K562 (cell line): Measurements from ENCODE around the gene CRLF2. TPM values are rescaled to one million over a fixed set of nuclear protein-coding genes. Genes with fewer than 3 reads are reported as not detected.

Experiments
- BDP1 ChIP-seq: IDR thresholded peaks from 3 replicates; pipeline ENCODE4 v1.6.1; 2011; ENCODE audit not compliant: insufficient read length, insufficient read depth
- CBX3 ChIP-seq, 2 experiments: IDR thresholded peaks; 1 replicate in 1 of 2; 2 replicates in 1 of 2; pipeline ENCODE4 v1.6.1; 2012; ENCODE audit warnings: inconsistent platforms in 2 of 2, low read length in 2 of 2, borderline replicate concordance in 1 of 2, control low read depth in 1 of 2
- ELF1 ChIP-seq: fragments of 200-800 bp; sonication (Bioruptor generic); IDR thresholded peaks from 2 replicates; pipeline ENCODE4 v1.6.1; 2016; ENCODE audit warnings: missing genetic modification characterization, missing compliant biosample characterization
- HMG20B ChIP-seq: fragments of 250-450 bp; sonication (Bioruptor Pico); IDR thresholded peaks from 2 replicates; pipeline ENCODE4 v1.5.0; 2021; ENCODE audit warnings: mild to moderate bottlenecking
- KDM1A ChIP-seq, 2 experiments: fragments of 450-650 bp; IDR thresholded peaks; 2 replicates each; pipeline ENCODE4 v1.6.1; 2016; ENCODE audit warnings: mild to moderate bottlenecking in 2 of 2
- MECOM ChIP-seq: fragments of 250-450 bp; sonication (Bioruptor Pico); IDR thresholded peaks from 2 replicates; pipeline ENCODE4 v1.8.0; 2022; ENCODE audit warnings: inconsistent platforms
- NUFIP1 ChIP-seq: fragments of 450-650 bp; IDR thresholded peaks from 2 replicates; pipeline ENCODE4 v1.6.1; 2018; ENCODE audit not compliant: partially characterized antibody
- SRF ChIP-seq, 2 experiments: fragments of 250-450, 450-650 bp in 1 of 2; sonication (Bioruptor Pico) in 1 of 2; sonication (generic) in 1 of 2; formaldehyde crosslinking; IDR thresholded peaks; 2 replicates each; pipeline versions ENCODE4 v1.5.0 to v1.5.1; 2020 to 2022; ENCODE audit warnings: mild to moderate bottlenecking in 1 of 2, missing genetic modification reagents in 1 of 2
- SRSF9 ChIP-seq: fragments of 200-400 bp; formaldehyde crosslinking; IDR thresholded peaks from 2 replicates; pipeline ENCODE4 v1.6.1; 2017; ENCODE audit warnings: low read depth, low read length, borderline replicate concordance
- XRCC4 ChIP-seq: IDR thresholded peaks from one replicate; pipeline ENCODE4 v1.6.1; 2011; ENCODE audit not compliant: insufficient read depth, insufficient read length; ENCODE audit errors: extremely low read depth
- ZBED1 ChIP-seq: IDR thresholded peaks from 2 replicates; pipeline ENCODE4 v1.6.1; 2014
- ZNF778 ChIP-seq: fragments of 450-650 bp; formaldehyde crosslinking; IDR thresholded peaks from 2 replicates; pipeline ENCODE4 v1.4.0; 2020; ENCODE audit warnings: mild to moderate bottlenecking, moderate library complexity
- polyA plus RNA-seq, 8 experiments: library from polyadenylated mRNA; depleted of rRNA in 4 of 8; stranded (reverse) in 5 of 8; unstranded in 3 of 8; fragments of >200 nt; fragmentation: Nextera tagmentation in 2 of 8; fragmentation: Illumina TruSeq in 1 of 8; extraction: Ambion mirVana in 2 of 8; extraction: Trizol in 1 of 8; gene quantifications; 2 replicates each; pipeline versions ENCODE4 v1.2.1 to v1.2.3, GENCODE V29; 2011 to 2014; ENCODE audit warnings: inconsistent platforms in 1 of 8, missing spikeins in 1 of 8
- total RNA-seq, 7 experiments: library from RNA; depleted of rRNA in 6 of 7; stranded (reverse); fragments of >200 nt in 6 of 7; fragmentation: Illumina TruSeq in 2 of 7; extraction: Trizol in 2 of 7; gene quantifications; 2 replicates each; pipeline versions ENCODE4 v1.2.1 to v1.2.3, GENCODE V29; 2011 to 2021; ENCODE audit warnings: low replicate concordance in 1 of 7
- TF ChIP-seq, protein P1 (sequence below): fragments of 450-650 bp; IDR thresholded peaks from 2 replicates; pipeline ENCODE4 v1.6.1; 2016; ENCODE audit warnings: low read depth, mild to moderate bottlenecking, moderate library complexity
- TF ChIP-seq, protein P2 (sequence below): sonication (generic); formaldehyde crosslinking; IDR thresholded peaks from 2 replicates; pipeline ENCODE4 v1.8.0; 2022; ENCODE audit warnings: mild to moderate bottlenecking, missing genetic modification reagents
- TF ChIP-seq, protein P3 (sequence below): fragments of 200-800 bp; sonication (Bioruptor generic); IDR thresholded peaks from 2 replicates; pipeline ENCODE4 v1.6.1; 2017; ENCODE audit warnings: missing genetic modification characterization, missing compliant biosample characterization
- TF ChIP-seq, protein P4 (sequence below): fragments of 150-350 bp; IDR thresholded peaks from 2 replicates; pipeline ENCODE4 v1.6.1; 2014; ENCODE audit warnings: low read depth, mild to moderate bottlenecking, low read length, borderline replicate concordance
- TF ChIP-seq, protein P5 (sequence below): fragments of 250-450 bp; sonication (Bioruptor Pico); IDR thresholded peaks from 2 replicates; pipeline ENCODE4 v1.8.0; 2021; ENCODE audit warnings: moderate library complexity, mild to moderate bottlenecking, inconsistent platforms

Gene CRLF2
- total and polyA plus RNA-seq, 9 of the 15 experiments (the other 6 are each of a cell fraction or from before 2014, with no cell fraction given): not detected

DNA sequence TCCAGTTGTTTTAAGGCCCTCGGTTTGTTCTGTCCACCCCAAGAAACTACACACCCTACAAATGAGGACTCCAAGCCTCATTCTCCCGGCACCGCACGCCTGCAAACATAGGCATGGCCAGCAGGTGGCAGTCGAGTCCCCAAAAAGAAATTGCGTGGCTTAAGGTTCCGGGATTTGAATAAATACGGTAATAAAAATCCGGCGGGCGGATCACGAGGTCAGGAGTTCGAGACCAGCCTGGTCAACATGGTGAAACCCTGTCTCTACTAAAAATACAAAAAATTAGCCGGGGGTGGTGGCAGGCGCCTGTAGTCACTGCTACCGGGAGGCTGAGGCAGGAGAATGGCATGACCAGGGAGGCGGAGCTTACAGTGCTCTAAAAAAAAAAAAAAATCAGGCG is 34.4 kb upstream of the CRLF2 start (continued):
- TF ChIP-seq CBX3 (IDR thresholded peaks at IDR 0.05; ENCODE audit: borderline replicate concordance in 1 of 2, low read length in 2 of 2) (0 out of 3 replicates have a peak, but pooled peaks of 1 of the 2 experiments have one; percentile 38), NUFIP1 (no peak), KDM1A (IDR thresholded peaks at IDR 0.05) (0 out of 4 replicates have a peak, but pooled peaks of 1 of the 2 experiments have one; percentile 18), ELF1 (tag) (no peak), BDP1 (no peak), ZBED1 (no peak), HMG20B (CRISPR knock-in tag) (no peak), SRSF9 (no peak), ZNF778 (CRISPR knock-in tag) (no peak), SRF (CRISPR knock-in tag; IDR thresholded peaks at IDR 0.05) (no peak), MECOM (CRISPR knock-in tag) (no peak), XRCC4 (no peak)
- TF ChIP-seq, protein P1, sequence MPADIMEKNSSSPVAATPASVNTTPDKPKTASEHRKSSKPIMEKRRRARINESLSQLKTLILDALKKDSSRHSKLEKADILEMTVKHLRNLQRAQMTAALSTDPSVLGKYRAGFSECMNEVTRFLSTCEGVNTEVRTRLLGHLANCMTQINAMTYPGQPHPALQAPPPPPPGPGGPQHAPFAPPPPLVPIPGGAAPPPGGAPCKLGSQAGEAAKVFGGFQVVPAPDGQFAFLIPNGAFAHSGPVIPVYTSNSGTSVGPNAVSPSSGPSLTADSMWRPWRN: no peak
- TF ChIP-seq, protein P2, sequence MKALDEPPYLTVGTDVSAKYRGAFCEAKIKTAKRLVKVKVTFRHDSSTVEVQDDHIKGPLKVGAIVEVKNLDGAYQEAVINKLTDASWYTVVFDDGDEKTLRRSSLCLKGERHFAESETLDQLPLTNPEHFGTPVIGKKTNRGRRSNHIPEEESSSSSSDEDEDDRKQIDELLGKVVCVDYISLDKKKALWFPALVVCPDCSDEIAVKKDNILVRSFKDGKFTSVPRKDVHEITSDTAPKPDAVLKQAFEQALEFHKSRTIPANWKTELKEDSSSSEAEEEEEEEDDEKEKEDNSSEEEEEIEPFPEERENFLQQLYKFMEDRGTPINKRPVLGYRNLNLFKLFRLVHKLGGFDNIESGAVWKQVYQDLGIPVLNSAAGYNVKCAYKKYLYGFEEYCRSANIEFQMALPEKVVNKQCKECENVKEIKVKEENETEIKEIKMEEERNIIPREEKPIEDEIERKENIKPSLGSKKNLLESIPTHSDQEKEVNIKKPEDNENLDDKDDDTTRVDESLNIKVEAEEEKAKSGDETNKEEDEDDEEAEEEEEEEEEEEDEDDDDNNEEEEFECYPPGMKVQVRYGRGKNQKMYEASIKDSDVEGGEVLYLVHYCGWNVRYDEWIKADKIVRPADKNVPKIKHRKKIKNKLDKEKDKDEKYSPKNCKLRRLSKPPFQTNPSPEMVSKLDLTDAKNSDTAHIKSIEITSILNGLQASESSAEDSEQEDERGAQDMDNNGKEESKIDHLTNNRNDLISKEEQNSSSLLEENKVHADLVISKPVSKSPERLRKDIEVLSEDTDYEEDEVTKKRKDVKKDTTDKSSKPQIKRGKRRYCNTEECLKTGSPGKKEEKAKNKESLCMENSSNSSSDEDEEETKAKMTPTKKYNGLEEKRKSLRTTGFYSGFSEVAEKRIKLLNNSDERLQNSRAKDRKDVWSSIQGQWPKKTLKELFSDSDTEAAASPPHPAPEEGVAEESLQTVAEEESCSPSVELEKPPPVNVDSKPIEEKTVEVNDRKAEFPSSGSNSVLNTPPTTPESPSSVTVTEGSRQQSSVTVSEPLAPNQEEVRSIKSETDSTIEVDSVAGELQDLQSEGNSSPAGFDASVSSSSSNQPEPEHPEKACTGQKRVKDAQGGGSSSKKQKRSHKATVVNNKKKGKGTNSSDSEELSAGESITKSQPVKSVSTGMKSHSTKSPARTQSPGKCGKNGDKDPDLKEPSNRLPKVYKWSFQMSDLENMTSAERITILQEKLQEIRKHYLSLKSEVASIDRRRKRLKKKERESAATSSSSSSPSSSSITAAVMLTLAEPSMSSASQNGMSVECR: no peak
- TF ChIP-seq, protein P3, sequence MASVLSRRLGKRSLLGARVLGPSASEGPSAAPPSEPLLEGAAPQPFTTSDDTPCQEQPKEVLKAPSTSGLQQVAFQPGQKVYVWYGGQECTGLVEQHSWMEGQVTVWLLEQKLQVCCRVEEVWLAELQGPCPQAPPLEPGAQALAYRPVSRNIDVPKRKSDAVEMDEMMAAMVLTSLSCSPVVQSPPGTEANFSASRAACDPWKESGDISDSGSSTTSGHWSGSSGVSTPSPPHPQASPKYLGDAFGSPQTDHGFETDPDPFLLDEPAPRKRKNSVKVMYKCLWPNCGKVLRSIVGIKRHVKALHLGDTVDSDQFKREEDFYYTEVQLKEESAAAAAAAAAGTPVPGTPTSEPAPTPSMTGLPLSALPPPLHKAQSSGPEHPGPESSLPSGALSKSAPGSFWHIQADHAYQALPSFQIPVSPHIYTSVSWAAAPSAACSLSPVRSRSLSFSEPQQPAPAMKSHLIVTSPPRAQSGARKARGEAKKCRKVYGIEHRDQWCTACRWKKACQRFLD (CRISPR knock-in tag): no peak
- TF ChIP-seq, protein P4, sequence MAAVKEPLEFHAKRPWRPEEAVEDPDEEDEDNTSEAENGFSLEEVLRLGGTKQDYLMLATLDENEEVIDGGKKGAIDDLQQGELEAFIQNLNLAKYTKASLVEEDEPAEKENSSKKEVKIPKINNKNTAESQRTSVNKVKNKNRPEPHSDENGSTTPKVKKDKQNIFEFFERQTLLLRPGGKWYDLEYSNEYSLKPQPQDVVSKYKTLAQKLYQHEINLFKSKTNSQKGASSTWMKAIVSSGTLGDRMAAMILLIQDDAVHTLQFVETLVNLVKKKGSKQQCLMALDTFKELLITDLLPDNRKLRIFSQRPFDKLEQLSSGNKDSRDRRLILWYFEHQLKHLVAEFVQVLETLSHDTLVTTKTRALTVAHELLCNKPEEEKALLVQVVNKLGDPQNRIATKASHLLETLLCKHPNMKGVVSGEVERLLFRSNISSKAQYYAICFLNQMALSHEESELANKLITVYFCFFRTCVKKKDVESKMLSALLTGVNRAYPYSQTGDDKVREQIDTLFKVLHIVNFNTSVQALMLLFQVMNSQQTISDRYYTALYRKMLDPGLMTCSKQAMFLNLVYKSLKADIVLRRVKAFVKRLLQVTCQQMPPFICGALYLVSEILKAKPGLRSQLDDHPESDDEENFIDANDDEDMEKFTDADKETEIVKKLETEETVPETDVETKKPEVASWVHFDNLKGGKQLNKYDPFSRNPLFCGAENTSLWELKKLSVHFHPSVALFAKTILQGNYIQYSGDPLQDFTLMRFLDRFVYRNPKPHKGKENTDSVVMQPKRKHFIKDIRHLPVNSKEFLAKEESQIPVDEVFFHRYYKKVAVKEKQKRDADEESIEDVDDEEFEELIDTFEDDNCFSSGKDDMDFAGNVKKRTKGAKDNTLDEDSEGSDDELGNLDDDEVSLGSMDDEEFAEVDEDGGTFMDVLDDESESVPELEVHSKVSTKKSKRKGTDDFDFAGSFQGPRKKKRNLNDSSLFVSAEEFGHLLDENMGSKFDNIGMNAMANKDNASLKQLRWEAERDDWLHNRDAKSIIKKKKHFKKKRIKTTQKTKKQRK: no peak
- TF ChIP-seq, protein P5, sequence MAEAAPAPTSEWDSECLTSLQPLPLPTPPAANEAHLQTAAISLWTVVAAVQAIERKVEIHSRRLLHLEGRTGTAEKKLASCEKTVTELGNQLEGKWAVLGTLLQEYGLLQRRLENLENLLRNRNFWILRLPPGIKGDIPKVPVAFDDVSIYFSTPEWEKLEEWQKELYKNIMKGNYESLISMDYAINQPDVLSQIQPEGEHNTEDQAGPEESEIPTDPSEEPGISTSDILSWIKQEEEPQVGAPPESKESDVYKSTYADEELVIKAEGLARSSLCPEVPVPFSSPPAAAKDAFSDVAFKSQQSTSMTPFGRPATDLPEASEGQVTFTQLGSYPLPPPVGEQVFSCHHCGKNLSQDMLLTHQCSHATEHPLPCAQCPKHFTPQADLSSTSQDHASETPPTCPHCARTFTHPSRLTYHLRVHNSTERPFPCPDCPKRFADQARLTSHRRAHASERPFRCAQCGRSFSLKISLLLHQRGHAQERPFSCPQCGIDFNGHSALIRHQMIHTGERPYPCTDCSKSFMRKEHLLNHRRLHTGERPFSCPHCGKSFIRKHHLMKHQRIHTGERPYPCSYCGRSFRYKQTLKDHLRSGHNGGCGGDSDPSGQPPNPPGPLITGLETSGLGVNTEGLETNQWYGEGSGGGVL (CRISPR knock-in tag): no peak
